TTC549 (cell line): ENCODE measurements around the gene TAOK1.
"Not testable (repeated sequence)": the region's sequence is repeated elsewhere in the genome, so short reads cannot be mapped to it uniquely, and the experiment has no call there.

Experiments
- FAIRE-seq: peaks from 2 replicates; lab custom pipeline; 2012; peaks lifted over from hg19 to GRCh38; lab: Jason Lieb, UNC

The TAOK1 gene

DNA sequence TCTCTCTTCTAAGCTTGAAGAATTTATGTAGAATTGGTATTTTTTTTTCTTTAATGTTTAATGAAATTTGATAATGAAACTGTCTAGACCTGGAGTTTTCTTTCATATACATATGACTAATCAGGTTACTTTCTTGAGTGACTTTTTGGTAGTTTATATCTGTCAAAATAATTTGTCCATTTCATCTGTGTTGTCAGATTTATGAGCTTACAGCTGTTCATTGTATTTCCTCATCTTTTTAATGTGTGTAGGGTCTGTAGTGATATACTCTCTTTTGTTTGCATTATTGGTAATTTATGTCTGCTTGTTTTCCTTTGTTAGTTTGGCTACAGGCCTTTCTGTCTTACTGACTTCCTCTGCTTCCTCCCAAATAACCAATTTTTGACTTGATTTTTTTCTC, 55.7 kb downstream of the TAOK1 start:
- no peak for FAIRE-seq

DNA sequence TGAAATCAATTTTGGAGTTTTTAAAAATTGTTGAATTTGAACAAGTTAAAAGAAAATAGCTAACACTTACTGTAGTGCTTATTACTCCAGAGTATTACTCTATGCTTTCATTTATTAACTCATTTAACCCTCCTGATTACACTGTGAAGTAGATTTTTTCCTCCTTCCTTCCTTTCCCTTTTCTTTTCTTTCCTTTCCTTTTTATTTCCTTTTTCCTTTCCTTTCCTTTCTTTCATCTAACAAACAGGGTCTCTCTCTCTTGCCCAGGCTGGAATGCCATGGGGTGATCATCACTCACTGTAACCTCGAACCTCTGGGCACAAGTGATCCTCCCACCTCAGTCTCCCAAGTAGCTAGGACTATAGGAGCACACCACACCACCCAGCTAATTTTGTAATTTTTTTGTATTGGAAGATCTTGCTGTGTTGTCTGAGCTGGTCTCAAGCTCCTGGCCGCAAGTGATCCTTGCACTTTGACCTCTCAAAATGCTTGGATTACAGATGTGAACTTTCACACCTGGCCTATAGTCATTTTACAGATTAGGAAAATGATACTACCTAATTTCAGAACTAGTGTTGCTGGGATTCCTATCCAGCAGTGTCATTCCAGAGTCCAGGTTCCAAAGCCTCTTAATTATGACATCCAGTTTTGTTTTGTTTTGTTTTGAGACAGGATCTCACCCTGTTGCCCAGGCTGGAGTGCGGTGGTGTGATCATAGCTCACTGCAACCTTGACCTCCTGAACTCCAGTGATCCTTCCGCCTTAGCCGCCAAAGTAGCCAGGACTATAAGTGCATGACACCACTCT, 59.9 kb downstream of the TAOK1 start:
- FAIRE-seq, result no peak

DNA sequence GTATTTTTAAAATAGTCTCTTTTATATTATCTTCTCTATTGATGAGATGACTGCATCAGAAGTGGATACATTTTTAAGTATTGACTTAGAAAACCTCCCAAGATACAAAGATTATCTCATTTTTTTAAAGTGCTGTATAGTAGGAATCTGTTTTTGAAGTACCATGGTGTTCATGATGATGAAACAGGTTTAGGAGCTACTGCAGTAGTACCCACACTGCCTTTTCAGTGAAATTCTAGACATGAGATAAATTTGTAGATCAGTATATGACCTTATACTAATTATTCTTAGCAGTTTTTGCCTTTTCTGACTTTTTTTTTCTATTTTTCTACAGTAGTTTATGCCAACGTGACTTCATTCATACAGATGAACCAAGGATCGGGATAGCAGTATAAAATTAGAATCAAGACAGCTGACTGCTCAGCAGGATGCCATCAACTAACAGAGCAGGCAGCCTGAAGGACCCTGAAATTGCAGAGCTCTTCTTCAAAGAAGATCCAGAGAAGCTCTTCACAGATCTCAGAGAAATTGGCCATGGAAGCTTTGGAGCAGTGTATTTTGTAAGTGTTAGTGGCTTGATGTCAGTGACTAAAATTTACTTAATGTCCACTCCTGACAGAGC, 61.1 kb downstream of the TAOK1 start:
- FAIRE-seq, result no peak

DNA sequence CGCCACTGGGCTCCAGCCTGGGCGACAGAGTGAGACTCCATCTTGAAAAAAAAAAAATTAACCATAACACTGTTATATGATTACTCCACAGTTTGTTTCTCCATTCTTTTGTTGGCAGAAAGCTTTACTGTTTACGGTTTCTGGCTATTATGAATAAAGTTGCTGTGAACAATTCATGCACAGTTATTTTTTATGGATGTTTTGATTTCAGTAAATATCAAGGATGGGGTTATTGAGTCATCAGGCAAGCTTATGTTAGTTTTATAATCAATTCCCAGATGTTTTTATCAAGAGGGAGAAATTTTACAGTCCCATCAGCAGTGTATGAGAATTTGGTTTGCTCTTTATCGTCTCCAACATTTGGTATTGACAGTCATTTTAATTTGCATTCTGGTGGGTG, 67.9 kb downstream of the TAOK1 start:
- no peak for FAIRE-seq

DNA sequence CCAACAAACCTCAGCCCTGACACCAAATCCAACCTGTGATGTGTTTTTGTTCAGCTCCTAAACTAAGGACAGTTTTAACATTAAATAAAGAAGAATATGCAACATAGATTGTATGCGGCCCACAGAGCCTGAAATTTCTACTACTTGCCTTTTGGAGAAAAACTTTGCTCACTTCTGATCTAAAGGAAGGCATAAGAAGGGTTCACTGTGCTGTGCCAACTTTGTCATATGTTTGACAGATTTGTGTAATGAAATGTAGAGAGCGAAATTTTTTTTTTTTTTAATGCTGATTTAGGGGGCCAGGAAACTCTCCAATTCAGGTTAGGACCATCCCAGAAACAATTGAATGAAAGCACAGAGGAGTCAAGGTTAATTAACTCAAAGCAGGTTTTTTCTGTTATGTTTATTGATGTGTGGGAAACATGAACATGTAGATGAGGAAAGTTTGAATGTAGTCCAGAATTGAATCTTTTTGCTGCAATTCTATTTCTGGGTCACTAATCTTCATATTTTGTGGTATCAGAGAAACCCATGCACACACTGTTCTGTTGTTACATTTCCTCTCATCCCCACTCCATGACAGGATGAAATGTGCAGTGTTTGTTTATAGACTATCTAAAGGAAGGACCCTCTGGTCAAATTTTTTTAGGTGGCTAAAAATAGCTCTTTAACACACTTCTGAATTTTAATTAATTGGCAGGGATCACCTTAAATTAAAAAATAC, 71.5 kb downstream of the TAOK1 start:
- no peak for FAIRE-seq

DNA sequence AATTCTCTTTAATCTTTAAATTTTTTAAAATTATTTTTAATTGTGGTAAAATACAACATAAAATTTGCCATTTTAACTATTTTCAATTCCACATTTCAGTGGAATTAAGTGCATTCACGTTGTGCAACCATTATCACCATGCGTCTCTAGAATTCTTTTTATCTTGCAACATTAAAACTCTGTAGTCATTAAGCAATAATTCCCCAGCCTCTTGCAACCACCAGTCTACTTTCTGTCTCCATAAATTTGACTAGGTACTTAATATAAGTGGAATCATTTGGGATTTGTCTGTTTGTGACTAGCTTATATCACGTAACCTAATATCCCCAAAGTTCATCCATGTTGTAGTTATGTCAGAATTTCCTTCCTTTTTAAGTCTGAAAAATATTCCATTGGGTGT, 79.1 kb downstream of the TAOK1 start:
- FAIRE-seq, result no peak

DNA sequence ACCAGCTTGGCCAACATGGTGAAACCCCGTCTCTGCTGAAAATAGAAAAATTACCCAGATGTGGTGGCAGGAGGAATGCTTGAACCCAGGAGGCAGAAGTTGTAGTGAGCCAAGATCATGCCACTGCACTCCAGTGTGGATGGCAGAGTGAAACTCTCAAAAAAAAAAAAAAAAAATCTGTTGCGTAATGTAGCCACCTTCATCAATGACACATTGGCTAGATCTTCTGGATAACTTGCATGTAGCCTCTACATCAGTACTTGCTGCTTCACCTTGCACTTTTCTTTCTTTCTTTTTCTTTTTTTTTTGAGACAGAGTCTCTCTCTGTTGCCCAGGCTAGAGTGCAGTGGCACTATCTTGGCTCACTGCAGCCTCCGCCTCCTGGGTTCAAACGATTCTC, 83.3 kb downstream of the TAOK1 start:
- not testable (repeated sequence) for FAIRE-seq

DNA sequence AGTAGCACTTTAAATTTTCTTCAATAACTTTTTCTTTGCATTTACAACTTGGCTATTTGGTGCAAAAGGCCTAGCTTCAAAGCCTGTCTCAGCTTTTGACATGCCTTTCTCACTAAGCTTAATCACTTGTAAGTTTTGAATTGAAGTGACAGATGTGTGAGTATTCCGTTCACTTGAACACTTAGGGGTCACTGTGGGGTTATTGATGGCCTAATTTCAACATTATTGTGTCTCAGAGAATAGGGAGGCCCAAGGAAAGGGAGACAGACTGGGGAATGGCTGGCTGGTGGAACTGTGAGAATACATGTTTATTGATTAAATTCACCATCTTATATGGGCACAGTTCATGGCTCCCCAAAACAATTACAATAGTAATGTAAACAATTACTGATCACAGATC, 84.1 kb downstream of the TAOK1 start:
- FAIRE-seq, result no peak

DNA sequence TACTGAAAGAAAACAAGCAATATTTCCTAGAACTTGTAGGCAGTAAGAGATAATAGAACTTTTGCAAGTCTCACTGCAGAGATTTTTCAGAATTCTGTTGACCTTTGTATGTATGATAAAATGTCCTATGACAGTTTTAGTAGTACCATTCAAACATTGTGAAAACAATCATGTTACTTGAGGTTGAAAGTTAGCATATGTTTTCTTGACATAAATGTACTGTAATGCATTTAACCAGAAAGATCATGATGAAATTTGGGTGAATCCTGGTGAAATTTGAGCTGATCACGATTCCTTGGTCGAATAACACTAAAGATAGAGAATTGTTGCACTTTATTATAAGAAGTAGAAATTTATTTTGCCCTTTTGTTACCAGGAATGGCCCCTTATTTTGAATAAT, 85.7 kb downstream of the TAOK1 start:
- FAIRE-seq, result no peak

DNA sequence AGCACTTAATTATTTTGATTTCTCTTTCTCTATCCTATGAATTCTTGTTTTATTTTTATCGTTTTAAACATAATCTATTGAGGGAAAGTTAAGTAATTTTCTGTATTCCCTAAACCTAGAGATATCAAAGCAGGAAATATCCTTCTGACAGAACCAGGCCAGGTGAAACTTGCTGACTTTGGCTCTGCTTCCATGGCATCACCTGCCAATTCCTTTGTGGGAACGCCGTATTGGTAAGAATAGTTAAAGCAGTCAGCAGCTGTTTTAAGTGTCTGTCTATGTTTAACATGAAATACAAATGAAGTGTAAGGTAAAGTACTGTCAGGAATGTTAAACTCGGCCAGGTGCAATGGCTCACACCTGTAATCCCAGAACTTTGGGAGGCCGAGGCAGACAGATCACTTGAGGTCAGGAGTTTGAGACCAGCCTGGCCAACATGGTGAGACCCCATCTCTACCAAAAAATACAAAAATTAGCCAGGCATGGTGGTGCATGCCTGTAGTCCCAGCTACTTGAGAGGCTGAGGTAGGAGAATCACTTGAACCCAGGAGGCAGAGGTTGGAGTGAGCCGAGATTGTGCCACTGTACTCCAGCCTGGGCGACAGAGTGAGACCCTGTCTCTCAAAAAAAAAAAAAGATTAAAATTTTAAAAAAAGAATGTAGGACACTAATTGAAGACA, 90.2 kb downstream of the TAOK1 start:
- FAIRE-seq, result not testable (repeated sequence)

DNA sequence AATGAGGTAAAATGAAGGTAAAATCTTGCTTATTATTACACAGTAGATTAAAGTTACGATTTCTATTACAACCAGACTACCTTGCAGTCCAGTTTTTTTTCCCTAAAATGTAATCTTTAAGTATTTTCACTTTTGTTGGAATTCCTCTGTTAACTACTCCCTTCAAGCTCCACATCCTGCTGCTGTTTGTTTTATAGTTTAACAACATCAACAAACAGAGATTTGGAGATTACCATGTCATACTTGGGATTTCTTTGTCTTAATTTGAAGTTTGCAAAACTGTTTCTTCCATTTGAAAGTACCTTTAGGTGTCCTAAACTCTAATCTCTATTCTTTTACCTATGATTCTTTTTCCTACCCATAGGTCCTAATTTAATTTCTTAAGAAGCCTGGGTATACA, 93.3 kb downstream of the TAOK1 start:
- FAIRE-seq, result no peak

DNA sequence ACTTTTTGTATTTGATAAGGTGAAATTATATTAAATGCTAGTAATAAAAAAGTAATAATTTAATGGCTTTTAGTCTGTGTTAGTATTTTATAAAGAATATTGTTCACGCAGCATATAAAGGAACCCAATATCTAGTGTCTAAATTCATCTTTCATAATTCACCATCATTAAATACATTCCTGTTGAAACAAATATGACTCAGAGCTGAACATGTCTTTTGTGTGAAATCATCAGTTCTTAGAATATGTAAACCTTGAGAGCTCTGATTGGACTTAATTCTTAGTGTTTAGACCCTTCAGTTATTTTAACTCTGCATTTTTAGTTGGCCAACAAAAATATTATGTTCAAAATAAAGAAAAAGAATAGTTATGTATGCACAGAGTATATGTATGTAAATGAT, 104.8 kb downstream of the TAOK1 start:
- FAIRE-seq, result no peak

DNA sequence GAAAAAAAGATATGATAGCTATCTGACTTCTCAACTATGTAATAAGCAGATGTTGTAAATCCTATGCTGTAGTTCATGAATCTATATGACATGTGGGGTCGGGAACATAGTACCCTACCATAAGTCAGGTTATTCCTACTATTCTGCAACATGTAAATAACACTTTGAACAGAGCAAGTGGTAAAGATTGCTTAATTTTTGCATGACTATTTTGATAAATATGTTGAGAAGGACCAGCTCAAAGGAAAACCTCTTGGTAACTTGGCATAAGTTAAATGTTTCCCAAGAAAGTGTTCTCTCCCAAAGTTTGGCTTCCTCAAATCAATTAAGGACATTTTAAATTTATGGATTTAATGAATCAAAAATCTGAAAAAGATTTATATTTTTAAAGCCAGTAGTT, 114.5 kb downstream of the TAOK1 start:
- FAIRE-seq, result no peak

DNA sequence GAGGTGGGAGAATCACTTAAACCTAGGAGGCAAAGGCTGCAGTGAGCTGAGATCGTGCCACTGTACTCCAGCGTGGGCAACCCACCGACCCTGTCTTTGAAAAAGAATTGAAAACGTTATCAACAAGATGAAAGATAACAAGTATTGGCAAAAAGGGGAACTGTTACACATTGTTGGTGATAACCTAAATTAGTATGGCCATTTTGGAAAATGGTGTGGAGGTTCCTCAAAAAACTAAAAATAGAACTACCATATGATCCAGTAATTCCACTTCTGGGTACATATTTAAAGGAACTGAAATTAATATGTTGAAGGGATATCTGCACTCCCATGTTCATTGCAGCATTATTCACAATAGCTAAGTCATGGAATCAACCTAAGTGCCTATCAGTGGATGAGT, 115.7 kb downstream of the TAOK1 start:
- FAIRE-seq, result no peak

DNA sequence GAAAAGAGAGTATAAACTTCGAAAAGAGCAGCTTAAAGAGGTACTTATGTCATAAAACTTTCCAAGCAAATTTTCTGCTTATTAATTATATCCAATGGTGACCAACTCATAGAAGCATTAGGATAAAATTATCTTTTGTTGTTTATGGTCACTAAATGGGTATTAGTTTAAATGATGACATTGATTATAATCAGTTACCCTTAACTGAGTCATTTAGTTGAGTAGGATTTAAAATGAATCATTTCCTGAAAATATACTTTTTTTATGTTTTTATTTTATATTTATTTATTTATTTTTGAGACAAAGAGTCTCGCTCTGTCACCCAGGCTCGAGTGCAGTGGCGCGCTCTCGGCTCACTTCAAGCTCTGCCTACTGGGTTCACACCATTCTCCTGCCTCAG, 120.8 kb downstream of the TAOK1 start:
- no peak for FAIRE-seq

DNA sequence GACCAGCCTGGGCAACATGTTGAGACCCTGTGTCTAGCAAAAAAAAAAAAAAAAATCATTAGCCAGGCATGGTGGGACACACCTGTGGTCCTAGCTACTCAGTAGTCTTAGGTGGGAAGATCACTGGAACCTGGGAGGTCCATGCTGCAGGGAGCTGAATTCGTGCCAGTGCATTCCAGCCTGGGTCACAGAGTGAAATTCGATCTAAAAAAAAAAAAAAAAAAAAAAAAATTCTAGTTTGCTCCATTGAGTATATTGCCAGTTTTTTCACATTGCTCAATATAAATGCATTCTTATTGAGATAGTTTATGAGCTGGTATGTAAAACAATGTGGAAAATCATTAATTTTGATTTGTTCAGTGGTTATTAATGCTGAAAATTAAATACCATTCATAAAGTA, 124.6 kb downstream of the TAOK1 start:
- FAIRE-seq, result no peak

DNA sequence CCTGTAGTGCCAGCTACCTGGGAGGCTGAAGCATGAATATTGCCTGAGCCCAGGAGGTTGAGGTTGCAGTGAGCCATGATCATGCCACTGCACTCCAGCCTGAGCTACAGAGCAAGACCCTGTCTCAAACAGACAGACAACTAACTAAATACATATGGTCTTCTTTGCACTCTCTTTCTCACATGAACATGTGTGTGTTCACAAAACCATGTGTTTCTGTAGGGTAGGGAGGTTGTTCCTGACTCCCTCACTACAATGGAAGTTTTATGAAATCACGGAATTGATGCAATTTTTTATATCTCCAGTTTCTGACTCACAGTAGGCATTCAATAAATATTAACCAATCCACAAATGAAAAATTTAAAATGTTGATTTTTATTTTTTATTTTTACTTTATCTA, 128.2 kb downstream of the TAOK1 start:
- no peak for FAIRE-seq

DNA sequence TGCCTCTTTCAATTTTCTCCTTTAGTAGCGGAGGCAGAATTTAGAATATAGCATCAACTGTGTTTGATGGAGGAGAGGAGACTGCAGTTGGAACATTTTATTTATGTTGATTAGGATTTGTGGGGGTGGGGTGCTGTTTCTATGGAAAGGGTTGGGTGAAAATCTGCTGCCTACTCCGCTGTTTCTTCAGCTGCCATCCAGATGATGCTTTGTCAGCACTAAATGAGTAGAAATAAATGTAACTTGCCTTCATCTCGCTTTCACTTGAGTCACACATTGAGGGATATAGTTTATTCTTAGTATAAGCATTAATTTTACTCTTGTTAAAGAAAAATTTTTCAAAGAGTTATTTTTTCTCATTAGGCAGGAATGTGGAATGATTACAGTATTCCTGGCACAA, 134.5 kb downstream of the TAOK1 start:
- FAIRE-seq, result no peak

DNA sequence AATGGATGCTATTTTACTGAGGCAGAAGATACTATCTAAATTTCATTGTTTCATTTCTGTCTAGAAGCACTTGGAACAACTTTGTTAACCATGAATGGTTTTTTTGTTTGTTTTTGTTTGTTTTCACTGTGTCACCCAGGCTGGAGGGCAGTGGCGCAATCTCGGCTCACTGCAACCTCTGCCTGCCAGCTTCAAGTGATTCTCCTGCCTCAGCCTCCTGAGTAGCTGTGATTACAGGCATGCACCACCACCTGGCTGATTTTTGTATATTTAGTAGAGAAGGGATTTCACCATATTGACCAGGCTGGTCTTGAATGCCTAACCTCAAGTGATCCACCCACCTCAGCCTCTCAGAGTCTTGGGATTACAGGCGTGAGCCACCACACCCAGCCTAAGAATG, 136.2 kb downstream of the TAOK1 start:
- no peak for FAIRE-seq

DNA sequence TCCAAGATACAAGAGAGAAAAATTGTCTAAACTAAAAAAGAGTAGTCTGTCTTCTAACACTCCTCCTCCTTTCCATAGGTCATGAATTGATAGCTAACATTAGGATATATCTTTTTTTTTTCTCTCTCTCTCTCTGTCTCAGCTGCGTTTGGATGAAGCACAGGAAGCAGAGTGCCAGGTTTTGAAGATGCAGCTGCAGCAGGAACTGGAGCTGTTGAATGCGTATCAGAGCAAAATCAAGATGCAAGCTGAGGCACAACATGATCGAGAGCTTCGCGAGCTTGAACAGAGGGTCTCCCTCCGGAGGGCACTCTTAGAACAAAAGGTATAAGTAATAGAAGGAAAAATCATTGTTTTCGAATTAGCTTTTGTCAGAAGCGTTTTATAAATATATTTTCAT, 143.8 kb downstream of the TAOK1 start:
- FAIRE-seq, result no peak

DNA sequence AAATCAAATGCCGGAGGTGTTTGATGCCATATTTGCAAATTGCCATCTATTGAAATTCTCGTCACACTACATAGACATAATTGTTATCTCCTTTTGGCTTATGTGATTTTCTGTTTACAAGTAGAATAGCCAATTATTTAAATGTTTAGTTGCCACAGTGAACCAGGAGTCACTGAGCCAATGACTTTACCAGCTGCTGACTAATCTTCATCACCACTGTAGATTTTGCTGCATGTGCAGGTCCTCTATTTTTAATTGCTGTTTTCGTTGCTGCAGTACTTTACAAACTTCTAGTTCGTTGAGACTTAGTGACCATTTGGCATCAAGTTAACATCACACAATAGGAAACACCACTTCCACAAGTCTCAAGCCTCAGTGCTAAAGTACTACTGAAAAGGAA, 153.9 kb downstream of the TAOK1 start:
- no peak for FAIRE-seq

DNA sequence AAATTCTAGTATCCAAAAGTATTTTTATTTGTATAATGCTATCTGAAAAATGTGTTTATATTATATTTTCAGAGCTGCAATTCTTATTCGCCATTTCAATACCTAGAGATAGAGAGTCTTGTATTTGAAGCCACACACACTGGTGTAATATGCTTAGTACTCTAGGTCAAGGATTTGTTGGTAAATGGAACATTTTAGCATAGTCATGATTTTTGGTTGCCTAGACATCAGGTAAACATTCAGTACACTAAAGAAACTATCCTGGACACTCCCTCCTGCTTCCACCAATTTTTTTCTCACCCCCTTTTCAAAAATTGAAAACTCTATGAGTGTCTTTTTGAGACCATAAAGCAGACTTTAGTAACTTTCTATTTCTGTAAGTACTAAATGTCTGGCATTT, 155.9 kb downstream of the TAOK1 start:
- no peak for FAIRE-seq

DNA sequence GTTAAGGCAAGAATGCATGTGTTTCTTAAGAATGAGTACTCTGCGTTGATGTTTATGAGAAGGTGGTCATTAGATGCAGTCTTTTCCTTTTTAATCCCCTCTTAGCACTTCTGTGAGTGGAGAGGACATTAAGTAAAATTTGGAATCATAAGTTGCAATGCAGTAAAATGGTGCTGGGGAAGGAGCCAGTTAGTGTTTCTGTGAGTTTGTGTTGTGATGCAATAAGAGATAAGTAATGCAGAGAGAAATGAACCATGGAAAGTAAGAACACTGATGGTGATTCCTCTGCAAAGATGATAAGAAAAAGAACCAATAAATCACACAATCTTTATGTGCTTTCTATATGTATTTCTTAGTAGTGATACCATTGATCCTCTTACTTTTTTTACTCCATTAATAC, 156.7 kb downstream of the TAOK1 start:
- no peak for FAIRE-seq
